ENCODE results near the gene BCL10. TPM values are rescaled to one million over a fixed set of nuclear protein-coding genes. Genes with fewer than 3 reads are reported as not detected.
"Not testable (repeated sequence)": the region's sequence is repeated elsewhere in the genome, so short reads cannot be mapped to it uniquely, and the experiment has no call there.

The BCL10 gene
- polyA plus RNA-seq, 1 donor from 2014 or later: 47.0 TPM

DNA sequence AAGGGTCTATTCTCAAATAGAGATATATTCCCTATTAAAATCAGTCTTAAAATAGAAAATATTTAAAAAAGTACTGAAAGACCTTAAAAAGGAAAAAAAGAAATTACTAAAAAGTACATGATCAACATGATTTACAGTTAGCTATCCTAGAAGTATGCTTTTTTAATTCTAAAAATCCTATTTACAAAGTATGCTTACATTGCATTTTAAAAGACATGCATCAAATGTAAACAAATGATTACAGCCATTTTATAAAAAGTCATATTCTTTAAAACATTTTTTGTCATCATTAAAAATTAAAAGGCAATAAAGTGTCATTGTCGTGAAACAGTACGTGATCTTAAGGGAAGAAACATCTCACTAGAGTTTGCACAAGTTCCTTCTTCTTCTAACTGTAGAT is 9.1 kb downstream of the BCL10 start:
- no peaks in the 10 kb centered on the region for H3K9me3 Mint-ChIP-seq
- H3K27me3 Mint-ChIP-seq: no peaks in the 10 kb centered on the region
- H3K36me3 Mint-ChIP-seq: peaks cover 9% of the 10 kb centered on the region
- no peak overlapping the region for H3K4me3 Mint-ChIP-seq
- H3K27ac Mint-ChIP-seq: no peak overlapping the region
- peaks cover 14 to 34% (median 22%) of the 10 kb centered on the region in 3 donors for H3K4me1 Mint-ChIP-seq

DNA sequence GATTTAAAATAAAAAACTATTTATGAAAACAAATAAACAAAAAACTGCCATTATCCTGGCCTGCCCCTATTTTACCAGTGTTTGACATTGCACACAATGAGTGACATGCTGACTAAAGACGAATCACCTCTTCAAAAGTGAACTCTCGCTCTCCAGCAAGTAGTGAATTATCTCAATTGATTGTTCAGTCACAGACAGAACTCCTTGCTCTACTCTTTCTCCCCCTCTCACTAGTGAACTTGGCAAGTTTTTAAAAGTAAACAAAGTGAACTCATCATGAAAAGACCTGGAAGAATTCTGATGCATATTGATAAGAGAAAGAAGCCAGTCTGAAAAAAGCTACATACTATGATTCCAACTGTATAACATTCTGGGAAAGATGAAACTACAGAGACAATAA is 12.3 kb downstream of the BCL10 start:
- H3K4me1 Mint-ChIP-seq: peaks cover 6 to 27% (median 15%) of the 10 kb centered on the region in 3 donors
- H3K9me3 Mint-ChIP-seq: peaks cover 0 to 4% (median 0%) of the 10 kb centered on the region in 3 donors
- no peaks in the 10 kb centered on the region for H3K27me3 Mint-ChIP-seq
- peak overlapping the region in 1 of 4 donors; percentile 6 for H3K4me3 Mint-ChIP-seq
- peaks cover 9% of the 10 kb centered on the region for H3K36me3 Mint-ChIP-seq
- peak overlapping the region in 2 of 3 donors; percentile 20 to 79 for H3K27ac Mint-ChIP-seq

GRCh38 chr1:85262985-85263384 is 13.4 kb downstream of the BCL10 start:
- Mint-ChIP-seq H3K4me3 (peak overlapping the region in 1 of 4 donors; percentile 14), H3K27me3 (no peaks in the 10 kb centered on the region), H3K9me3 (peaks cover 0 to 4% (median 0%) of the 10 kb centered on the region in 3 donors), H3K36me3 (peaks cover 12% of the 10 kb centered on the region), H3K4me1 (peaks cover 9 to 29% (median 21%) of the 10 kb centered on the region in 3 donors), H3K27ac (peak overlapping the region in 1 of 3 donors; percentile 64)

- peaks cover 23 to 47% (median 33%) of the 10 kb centered on the region in 3 donors for H3K4me1 Mint-ChIP-seq
- H3K9me3 Mint-ChIP-seq: peaks cover 0 to 4% (median 0%) of the 10 kb centered on the region in 3 donors
- peak overlapping the region; percentile 55 to 96 (median 91) for H3K27ac Mint-ChIP-seq
- peak overlapping the region; percentile 31 to 100 (median 97) for H3K4me3 Mint-ChIP-seq
- H3K27me3 Mint-ChIP-seq: no peaks in the 10 kb centered on the region
- peaks cover 12% of the 10 kb centered on the region for H3K36me3 Mint-ChIP-seq
Measured at GRCh38 chr1:85259912-85260274, 16.5 kb downstream of the BCL10 start.

GRCh38 chr1:85259118-85259911 is 17.1 kb downstream of the BCL10 start, which contains the start of gene C1orf52:
Gene C1orf52 (minus strand): TSS chr1:85259662. CDS start chr1:85259633, 29 bp downstream.
- Mint-ChIP-seq H3K9me3 (peaks cover 0 to 4% (median 0%) of the 10 kb centered on the region in 3 donors), H3K4me1 (peaks cover 23 to 45% (median 34%) of the 10 kb centered on the region in 3 donors), H3K27ac (peak within 1 kb of the TSS; percentile 91 to 97 (median 96)), H3K36me3 (peaks cover 10% of the 10 kb centered on the region), H3K4me3 (peak within 1 kb of the TSS; percentile 95 to 100 (median 99)), H3K27me3 (no peaks in the 10 kb centered on the region)

DNA sequence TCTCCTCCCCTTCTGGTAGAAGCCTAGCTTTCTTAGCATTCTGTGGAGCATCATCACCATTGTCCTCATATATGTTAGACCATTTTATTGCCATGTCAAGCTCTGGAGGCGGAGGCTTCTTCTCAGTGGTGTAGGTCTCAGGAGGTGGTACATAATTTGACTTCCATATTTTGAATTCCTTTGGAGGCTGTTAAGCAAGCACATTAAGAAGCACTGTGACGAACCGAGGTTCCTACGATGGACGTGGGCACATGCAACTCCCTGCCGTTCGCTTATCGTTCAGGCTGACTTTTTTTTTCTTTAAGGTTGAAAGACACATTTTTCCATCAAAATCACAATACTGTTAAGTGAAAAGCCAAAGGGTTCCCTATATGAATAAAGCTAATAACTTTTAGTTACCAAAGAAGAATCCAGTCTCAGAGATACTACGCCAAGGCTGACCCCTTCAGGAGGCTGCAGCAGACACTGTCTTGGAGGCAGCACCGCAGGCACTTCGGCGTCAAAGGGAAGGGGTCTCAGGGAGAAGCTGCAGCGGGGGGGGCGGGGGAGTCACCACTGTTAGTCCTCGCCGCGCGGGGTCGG is 17.8 kb downstream of the BCL10 start:
- Mint-ChIP-seq H3K27me3 (no peaks in the 10 kb centered on the region), H3K27ac (peak overlapping the region; percentile 42 to 97 (median 91)), H3K36me3 (peaks cover 10% of the 10 kb centered on the region), H3K9me3 (peaks cover 0 to 4% (median 0%) of the 10 kb centered on the region in 3 donors), H3K4me1 (peaks cover 26 to 39% (median 33%) of the 10 kb centered on the region in 3 donors), H3K4me3 (peak overlapping the region; percentile 95 to 100 (median 99))

GRCh38 chr1:85249042-85249441 is 27.4 kb downstream of the BCL10 start:
- H3K4me3 Mint-ChIP-seq, H3K9me3 Mint-ChIP-seq, H3K4me1 Mint-ChIP-seq, H3K27ac Mint-ChIP-seq, H3K36me3 Mint-ChIP-seq, H3K27me3 Mint-ChIP-seq: not testable (repeated sequence)

DNA sequence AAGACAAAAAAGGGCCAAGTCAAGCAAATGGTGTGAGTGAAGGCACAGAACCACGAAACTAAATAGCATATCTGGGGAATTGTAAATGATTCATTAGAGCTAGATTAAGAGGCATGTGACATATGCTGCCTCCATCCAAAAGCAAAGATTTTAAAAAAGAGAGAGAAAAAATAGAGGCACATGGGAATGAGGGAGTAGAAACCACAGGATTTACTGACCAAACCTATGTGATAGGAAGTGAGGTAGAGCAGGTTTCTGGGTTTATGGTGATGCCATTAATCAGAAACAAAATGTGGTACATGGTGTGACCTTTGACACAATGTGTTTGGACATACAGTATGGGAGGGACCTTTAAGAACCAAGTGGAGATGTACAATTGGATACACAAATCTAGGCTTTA is 30.5 kb downstream of the BCL10 start:
- Mint-ChIP-seq H3K9me3 (peaks cover 0 to 3% (median 0%) of the 10 kb centered on the region in 3 donors), H3K27me3 (no peaks in the 10 kb centered on the region), H3K4me1 (peaks cover under 1 to 3% (median 3%) of the 10 kb centered on the region in 3 donors), H3K36me3 (peaks cover 7% of the 10 kb centered on the region), H3K27ac (no peak overlapping the region), H3K4me3 (no peak overlapping the region)

GRCh38 chr1:85245456-85245855 is 31.0 kb downstream of the BCL10 start:
- Mint-ChIP-seq H3K36me3 (peaks cover 7% of the 10 kb centered on the region), H3K9me3 (peaks cover 0 to 3% (median 0%) of the 10 kb centered on the region in 3 donors), H3K27ac (no peak overlapping the region), H3K4me3 (no peak overlapping the region), H3K27me3 (no peaks in the 10 kb centered on the region), H3K4me1 (peaks cover under 1 to 4% (median 3%) of the 10 kb centered on the region in 3 donors)

GRCh38 chr1:85244271-85245061 is 32.0 kb downstream of the BCL10 start:
- Mint-ChIP-seq H3K27me3 (no peaks in the 10 kb centered on the region), H3K36me3 (peaks cover 1% of the 10 kb centered on the region), H3K4me3 (no peak overlapping the region), H3K27ac (no peak overlapping the region), H3K4me1 (peaks cover 0 to 4% (median 1%) of the 10 kb centered on the region in 3 donors), H3K9me3 (peaks cover 0 to 3% (median 0%) of the 10 kb centered on the region in 3 donors)

DNA sequence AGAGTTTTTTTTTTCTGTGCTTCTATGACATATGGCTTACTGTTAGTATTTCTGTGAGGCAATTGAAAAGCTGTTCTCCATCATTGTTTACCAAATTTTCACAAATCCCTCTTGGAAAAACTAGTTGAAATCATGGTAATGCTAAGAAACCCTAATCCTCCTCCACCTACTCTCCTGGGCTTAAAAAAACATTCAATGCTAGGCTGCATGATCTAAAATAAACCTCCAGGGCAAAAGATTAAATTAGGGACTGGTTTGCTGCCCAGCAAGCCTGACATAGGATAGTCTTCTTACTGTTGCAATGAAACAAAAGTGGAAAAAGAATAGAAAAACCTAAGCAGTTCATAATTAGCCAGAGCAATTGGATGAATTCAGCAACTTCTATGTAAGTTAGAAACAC is 33.1 kb downstream of the BCL10 start:
- Mint-ChIP-seq H3K27ac (no peak overlapping the region), H3K9me3 (no peaks in the 10 kb centered on the region), H3K27me3 (no peaks in the 10 kb centered on the region), H3K4me3 (no peak overlapping the region), H3K4me1 (peaks cover 0 to 4% (median 0%) of the 10 kb centered on the region in 3 donors), H3K36me3 (no peaks in the 10 kb centered on the region)

- Mint-ChIP-seq H3K36me3 (no peaks in the 10 kb centered on the region), H3K4me3 (no peak overlapping the region), H3K27ac (peak overlapping the region in 2 of 3 donors; percentile 9 to 76), H3K4me1 (peaks cover 0 to 4% (median 0%) of the 10 kb centered on the region in 3 donors), H3K9me3 (no peaks in the 10 kb centered on the region), H3K27me3 (no peaks in the 10 kb centered on the region)
Measured at GRCh38 chr1:85240643-85241042, 35.8 kb downstream of the BCL10 start.

DNA sequence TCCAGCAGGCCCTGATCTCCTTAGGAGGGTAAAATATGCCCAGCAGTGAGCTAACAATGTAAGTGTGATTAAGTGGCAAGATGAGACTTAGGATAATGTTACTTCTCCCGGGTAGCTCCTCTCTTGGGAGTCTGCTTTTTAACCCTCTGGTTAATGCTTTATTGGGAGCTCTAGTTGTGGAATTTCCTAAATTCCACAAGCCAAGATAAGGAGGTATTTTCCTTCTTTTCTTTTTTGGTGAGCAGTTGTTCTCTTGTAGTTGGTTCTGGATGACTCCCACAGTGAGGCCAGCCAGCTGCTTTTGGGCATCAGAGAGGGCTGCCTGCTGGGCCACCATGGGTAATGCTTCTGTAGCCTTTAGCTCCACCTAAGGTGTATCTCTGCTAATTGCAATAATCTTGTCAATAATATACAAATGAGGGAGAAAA is 36.2 kb downstream of the BCL10 start:
- peak overlapping the region in 1 of 3 donors; percentile 76 for H3K27ac Mint-ChIP-seq
- no peak overlapping the region for H3K4me3 Mint-ChIP-seq
- H3K4me1 Mint-ChIP-seq: peaks cover 0 to 4% (median 0%) of the 10 kb centered on the region in 3 donors
- no peaks in the 10 kb centered on the region for H3K9me3 Mint-ChIP-seq
- peaks cover 1% of the 10 kb centered on the region for H3K27me3 Mint-ChIP-seq
- H3K36me3 Mint-ChIP-seq: no peaks in the 10 kb centered on the region

- peaks cover 0 to 4% (median 0%) of the 10 kb centered on the region in 3 donors for H3K4me1 Mint-ChIP-seq
- H3K4me3 Mint-ChIP-seq: no peak overlapping the region
- peaks cover 5% of the 10 kb centered on the region for H3K27me3 Mint-ChIP-seq
- H3K36me3 Mint-ChIP-seq: no peaks in the 10 kb centered on the region
- no peaks in the 10 kb centered on the region for H3K9me3 Mint-ChIP-seq
- no peak overlapping the region for H3K27ac Mint-ChIP-seq
Measured at GRCh38 chr1:85237613-85238012, 38.8 kb downstream of the BCL10 start.
